ENCODE data around the gene COL8A1. TPM values are rescaled to one million over a fixed set of nuclear protein-coding genes. Genes with fewer than 3 reads are reported as not detected.

The COL8A1 gene
- polyA plus RNA-seq, 3 donors from 2014 or later = not detected

DNA sequence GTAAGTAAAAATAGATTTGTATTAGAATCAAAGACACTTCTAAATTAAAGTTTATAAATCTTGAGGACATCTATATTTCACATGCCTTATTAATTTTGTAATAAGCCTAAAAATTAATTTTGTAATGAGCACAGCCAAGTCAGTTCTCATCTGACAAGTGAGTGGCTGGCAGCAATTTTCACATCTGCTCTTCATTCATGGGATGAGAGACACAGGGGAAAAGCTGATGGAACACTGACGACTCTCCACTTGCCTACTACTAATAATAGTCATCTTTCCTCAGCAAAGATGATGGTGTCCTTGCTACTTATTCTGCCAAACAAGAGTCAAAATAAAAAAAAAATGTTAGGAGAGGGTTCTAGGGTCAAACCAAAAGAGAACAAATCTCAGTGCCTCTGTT, 164.9 kb downstream of the COL8A1 start:
- H3K27me3 Mint-ChIP-seq (ENCODE audit: low read depth in 3 of 3) = peaks cover 0 to 4% (median 1%) of the 10 kb centered on the region in 3 donors
- H3K9me3 Mint-ChIP-seq = peaks cover 3 to 8% (median 5%) of the 10 kb centered on the region in 6 donors
- no peak for DNase-seq
- peaks cover 5 to 7% (median 6%) of the 10 kb centered on the region in 3 donors for H3K36me3 Mint-ChIP-seq
- H3K4me1 Mint-ChIP-seq = no peaks in the 10 kb centered on the region
- H3K27ac Mint-ChIP-seq = no peak overlapping the region
- H3K4me3 Mint-ChIP-seq = no peak overlapping the region

DNA sequence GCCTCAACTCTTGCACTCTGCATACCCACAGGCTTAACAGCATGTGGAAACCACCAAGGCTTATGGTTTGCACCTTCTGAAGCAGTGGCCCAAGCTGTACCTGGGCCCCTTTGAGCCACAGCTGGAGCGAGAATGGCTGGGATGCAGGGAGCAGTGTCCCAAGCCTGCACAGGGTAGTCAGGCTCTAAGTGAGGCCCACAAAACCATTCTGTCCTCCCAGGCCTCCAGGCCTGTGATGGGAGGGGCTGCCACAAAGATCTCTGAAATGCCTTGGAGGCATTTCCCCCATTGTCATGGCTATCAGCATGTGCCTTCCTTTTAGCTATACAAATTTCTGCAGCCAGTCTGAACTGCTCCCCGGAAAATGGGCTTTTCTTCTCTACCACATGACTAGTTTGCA, 166.8 kb downstream of the COL8A1 start:
- no peak overlapping the region for H3K27ac Mint-ChIP-seq
- peaks cover 0 to 2% (median 1%) of the 10 kb centered on the region in 3 donors for H3K27me3 Mint-ChIP-seq (ENCODE audit: low read depth in 3 of 3)
- peaks cover 3 to 8% (median 5%) of the 10 kb centered on the region in 6 donors for H3K9me3 Mint-ChIP-seq
- DNase-seq = no peak
- no peak overlapping the region for H3K4me3 Mint-ChIP-seq
- no peaks in the 10 kb centered on the region for H3K4me1 Mint-ChIP-seq
- H3K36me3 Mint-ChIP-seq = peaks cover 5 to 7% (median 6%) of the 10 kb centered on the region in 3 donors

DNA sequence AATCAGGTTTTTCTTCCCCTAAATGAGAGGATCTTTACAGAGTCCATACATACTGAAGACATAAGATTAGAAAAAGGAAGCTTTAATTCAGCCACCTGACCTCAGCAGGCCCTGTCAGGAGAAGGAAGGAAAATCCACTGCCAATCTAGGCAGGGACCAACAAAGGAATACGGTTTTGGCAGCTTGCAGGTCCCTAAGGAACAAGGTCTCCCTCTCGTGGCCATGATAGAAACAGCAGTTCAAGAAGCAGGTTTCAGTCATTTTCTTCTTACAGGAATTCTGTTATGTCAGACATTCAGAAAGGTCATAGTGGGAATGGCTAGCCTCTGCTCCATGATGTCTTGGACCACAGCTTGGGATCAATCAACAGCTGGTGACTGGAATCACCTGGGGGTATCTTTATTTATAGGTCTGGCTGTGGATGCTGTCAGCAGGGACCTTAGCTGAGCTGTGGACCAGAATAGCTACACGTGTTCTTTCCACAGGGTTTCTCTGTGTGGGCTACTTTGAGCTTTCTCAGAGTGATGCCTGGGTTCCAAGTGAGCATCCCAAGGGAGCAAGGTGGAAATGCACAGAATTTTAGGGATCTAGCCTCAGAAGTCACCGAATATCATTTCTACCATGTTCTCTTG, 169.9 kb downstream of the COL8A1 start:
- no peaks in the 10 kb centered on the region for H3K4me1 Mint-ChIP-seq
- peaks cover 0 to 2% (median 2%) of the 10 kb centered on the region in 3 donors for H3K27me3 Mint-ChIP-seq (ENCODE audit: low read depth in 3 of 3)
- H3K9me3 Mint-ChIP-seq = peaks cover 3 to 8% (median 5%) of the 10 kb centered on the region in 6 donors
- no peak overlapping the region for H3K27ac Mint-ChIP-seq
- H3K36me3 Mint-ChIP-seq = peaks cover 5 to 7% (median 6%) of the 10 kb centered on the region in 3 donors
- peak; percentile 24 to 31 (median 28) for DNase-seq
- no peak overlapping the region for H3K4me3 Mint-ChIP-seq

DNA sequence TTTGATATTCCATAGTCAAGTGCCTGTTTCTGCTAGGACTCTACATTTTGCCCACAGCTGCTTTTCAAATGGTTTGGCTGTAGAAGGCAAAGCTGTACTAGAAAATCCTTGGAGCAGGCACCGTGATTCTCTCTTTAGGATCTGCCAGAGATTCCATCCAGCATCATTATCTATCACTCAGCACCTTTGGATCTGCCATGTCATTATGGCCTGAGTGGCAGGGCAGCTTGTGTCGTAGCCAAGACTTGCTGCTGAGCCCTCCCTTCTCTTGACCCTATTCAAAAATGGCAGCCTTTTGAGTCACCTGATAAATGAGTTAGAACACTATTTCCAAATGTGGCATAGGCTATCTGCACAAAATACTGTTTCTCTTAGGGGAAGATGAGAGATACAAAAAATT, 171.2 kb downstream of the COL8A1 start:
- Mint-ChIP-seq H3K4me3 (no peak overlapping the region), H3K9me3 (peaks cover 3 to 8% (median 5%) of the 10 kb centered on the region in 6 donors), H3K36me3 (peaks cover 5 to 7% (median 6%) of the 10 kb centered on the region in 3 donors), H3K27me3 (ENCODE audit: low read depth in 3 of 3) (peaks cover 0 to 4% (median 2%) of the 10 kb centered on the region in 3 donors), H3K27ac (no peak overlapping the region), H3K4me1 (no peaks in the 10 kb centered on the region)
- no peak for DNase-seq

DNA sequence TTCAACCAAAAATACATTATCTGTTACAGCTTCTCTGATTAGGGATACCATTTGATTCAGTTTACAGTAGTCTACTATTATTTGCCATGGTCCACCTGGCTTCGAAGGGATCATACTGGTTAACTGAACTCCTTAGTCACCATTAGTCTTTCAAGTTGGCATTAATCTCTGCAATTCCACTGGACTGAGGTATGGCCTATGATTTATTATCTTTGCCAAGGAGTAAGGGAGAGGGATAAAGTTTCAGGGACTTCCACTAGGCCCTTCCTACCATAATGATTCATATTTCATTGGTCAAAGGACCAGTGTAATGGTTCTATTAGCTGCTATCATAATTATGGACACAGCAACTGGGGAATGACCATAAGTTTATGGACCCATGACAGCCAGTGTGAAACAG, 172.0 kb downstream of the COL8A1 start:
- no peak overlapping the region for H3K27ac Mint-ChIP-seq
- peaks cover 3 to 6% (median 4%) of the 10 kb centered on the region in 6 donors for H3K9me3 Mint-ChIP-seq
- no peak overlapping the region for H3K4me3 Mint-ChIP-seq
- DNase-seq = no peak
- H3K27me3 Mint-ChIP-seq (ENCODE audit: low read depth in 3 of 3) = peaks cover 1 to 2% (median 2%) of the 10 kb centered on the region in 3 donors
- H3K36me3 Mint-ChIP-seq = peaks cover 5% of the 10 kb centered on the region in 3 donors
- no peaks in the 10 kb centered on the region for H3K4me1 Mint-ChIP-seq

GRCh38 chr3:99817047-99817436, 178.6 kb downstream of the COL8A1 start:
- no peak for DNase-seq
- Mint-ChIP-seq H3K27me3 (ENCODE audit: low read depth in 3 of 3) (peaks cover 6 to 13% (median 12%) of the 10 kb centered on the region in 3 donors), H3K4me3 (peak overlapping the region; percentile 94 to 100 (median 97)), H3K9me3 (no peaks in the 10 kb centered on the region), H3K4me1 (peaks cover 25 to 28% of the 10 kb centered on the region in 2 donors), H3K36me3 (peaks cover 0 to 4% (median 0%) of the 10 kb centered on the region in 3 donors), H3K27ac (peak overlapping the region; percentile 96 to 100 (median 99))

GRCh38 chr3:99817437-99818240, 179.2 kb downstream of the COL8A1 start, which contains the start of gene CMSS1:
CMSS1 (plus strand) TSS chr3:99817862.
- peak; percentile 93 to 96 (median 95) for DNase-seq
- Mint-ChIP-seq H3K9me3 (no peaks in the 10 kb centered on the region), H3K4me1 (peaks cover 25 to 28% of the 10 kb centered on the region in 2 donors), H3K27me3 (ENCODE audit: low read depth in 3 of 3) (peaks cover 6 to 13% (median 12%) of the 10 kb centered on the region in 3 donors), H3K27ac (peak within 1 kb of the TSS; percentile 96 to 100 (median 99)), H3K4me3 (peak within 1 kb of the TSS; percentile 94 to 100 (median 97)), H3K36me3 (peaks cover 0 to 4% (median 0%) of the 10 kb centered on the region in 3 donors)

DNA sequence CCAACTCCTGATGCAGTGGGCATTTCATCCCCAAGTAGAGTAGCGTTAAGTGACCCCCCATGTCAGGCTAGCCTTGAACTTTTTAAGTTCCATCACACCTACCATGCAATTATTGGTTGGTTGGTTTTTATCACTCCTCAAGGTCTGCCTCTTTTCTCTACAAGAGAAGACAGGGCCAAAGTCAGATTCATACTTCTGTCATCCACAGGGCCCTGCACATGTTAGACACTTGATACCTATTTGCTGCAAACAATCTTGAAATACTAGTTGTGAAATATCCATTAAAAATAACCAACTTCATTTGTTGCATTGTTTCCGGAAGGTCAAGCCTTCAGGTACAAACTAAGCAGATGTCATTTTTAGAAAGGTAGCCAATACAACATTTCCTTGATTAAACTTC, 180.4 kb downstream of the COL8A1 start:
- no peak for DNase-seq
- Mint-ChIP-seq H3K4me3 (peak overlapping the region; percentile 44 to 100 (median 97)), H3K36me3 (peaks cover 0 to 4% (median 0%) of the 10 kb centered on the region in 3 donors), H3K27ac (peak overlapping the region; percentile 96 to 100 (median 99)), H3K9me3 (no peaks in the 10 kb centered on the region), H3K27me3 (ENCODE audit: low read depth in 3 of 3) (peaks cover 4 to 13% (median 12%) of the 10 kb centered on the region in 3 donors), H3K4me1 (peaks cover 25 to 28% of the 10 kb centered on the region in 2 donors)

DNA sequence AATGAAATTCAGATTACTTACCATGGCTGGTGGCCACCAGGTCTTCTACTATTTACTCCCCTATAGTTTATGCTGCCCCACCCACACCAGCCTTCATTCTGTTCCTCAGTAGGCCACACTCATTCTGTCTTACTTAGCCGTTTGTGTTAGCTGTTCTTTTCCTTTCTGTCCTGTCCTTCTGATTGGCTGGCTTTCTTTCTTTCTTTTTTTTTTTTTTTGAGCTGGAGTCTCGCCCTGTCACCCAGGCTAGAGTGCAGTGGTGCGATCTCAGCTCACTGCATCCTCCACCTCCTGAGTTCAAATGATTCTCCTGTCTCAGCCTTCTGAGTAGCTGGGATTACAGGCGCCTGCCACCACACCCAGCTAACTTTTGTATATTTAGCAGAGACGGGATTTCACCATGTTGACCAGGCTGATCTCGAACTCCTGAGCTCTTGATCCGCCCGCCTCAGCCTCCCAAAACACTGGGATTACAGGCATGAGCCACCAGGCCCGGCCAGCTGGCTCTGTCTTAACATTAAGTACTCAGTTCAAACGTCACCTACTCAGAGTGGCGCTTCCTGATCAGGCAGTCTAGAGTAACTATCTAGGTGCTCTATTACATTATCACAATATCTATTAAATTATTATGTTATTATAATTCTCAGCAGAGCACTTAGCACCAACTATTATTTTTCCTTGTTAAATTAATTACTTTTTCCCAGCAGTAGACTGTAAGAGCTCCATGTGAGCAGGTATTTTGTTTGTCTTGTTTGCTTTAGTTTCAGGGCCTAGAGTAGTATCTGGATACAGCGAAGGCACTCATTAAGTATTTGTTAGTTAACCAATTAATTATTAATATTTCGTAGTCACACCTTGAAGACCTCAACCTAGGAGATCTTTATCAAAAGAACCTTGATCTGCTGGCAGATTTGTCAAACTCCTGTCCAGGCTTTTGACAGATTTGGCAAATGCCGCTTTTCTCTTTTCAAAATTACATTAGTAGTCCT, 185.6 kb downstream of the COL8A1 start:
- no peak overlapping the region for H3K27ac Mint-ChIP-seq
- no peak for DNase-seq
- no peaks in the 10 kb centered on the region for H3K27me3 Mint-ChIP-seq (ENCODE audit: low read depth in 3 of 3)
- no peak overlapping the region for H3K4me3 Mint-ChIP-seq
- H3K36me3 Mint-ChIP-seq = peaks cover 0 to 4% (median 0%) of the 10 kb centered on the region in 3 donors
- no peaks in the 10 kb centered on the region for H3K9me3 Mint-ChIP-seq
- H3K4me1 Mint-ChIP-seq = peaks cover 3% of the 10 kb centered on the region in 2 donors

GRCh38 chr3:99825004-99825640, 186.7 kb downstream of the COL8A1 start:
- Mint-ChIP-seq H3K9me3 (no peaks in the 10 kb centered on the region), H3K27me3 (ENCODE audit: low read depth in 3 of 3) (no peaks in the 10 kb centered on the region), H3K27ac (no peak overlapping the region), H3K4me3 (no peak overlapping the region), H3K36me3 (peaks cover 0 to 4% (median 0%) of the 10 kb centered on the region in 3 donors), H3K4me1 (no peaks in the 10 kb centered on the region)
- no peak for DNase-seq

- Mint-ChIP-seq H3K27ac (no peak overlapping the region), H3K4me3 (no peak overlapping the region), H3K27me3 (ENCODE audit: low read depth in 3 of 3) (no peaks in the 10 kb centered on the region), H3K4me1 (no peaks in the 10 kb centered on the region), H3K36me3 (no peaks in the 10 kb centered on the region), H3K9me3 (no peaks in the 10 kb centered on the region)
- no peak for DNase-seq
Observed at GRCh38 chr3:99829844-99830243, 191.4 kb downstream of the COL8A1 start.

DNA sequence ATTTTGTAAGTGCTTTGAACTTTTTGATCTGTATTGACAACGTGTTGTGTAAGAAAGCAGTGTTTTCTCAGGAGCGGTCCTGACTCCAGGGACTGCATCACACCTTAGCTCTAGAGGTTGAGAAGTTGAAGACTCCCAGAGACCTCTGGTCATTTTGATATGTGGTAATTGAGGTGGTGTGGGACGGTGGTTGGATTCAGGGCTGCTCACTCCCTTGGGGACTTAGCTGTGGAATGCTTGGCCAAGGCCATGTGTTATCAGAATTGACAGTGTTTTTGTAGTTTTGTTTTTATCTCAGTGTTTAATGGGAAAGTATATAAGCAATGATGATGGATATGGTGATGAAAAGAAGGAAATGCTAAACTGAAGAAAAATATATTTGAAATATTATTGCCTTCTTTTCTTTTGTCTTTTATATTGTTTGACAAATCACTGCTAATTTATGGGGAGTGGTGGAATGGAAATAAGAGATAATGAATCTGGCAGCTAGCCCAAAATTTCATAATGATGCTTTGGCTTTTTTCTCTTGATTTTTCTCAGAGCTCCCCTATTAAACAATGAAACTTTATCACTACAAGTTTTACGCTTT, 195.3 kb downstream of the COL8A1 start:
- no peak overlapping the region for H3K27ac Mint-ChIP-seq
- no peaks in the 10 kb centered on the region for H3K9me3 Mint-ChIP-seq
- no peak overlapping the region for H3K4me3 Mint-ChIP-seq
- DNase-seq = no peak
- no peaks in the 10 kb centered on the region for H3K36me3 Mint-ChIP-seq
- H3K4me1 Mint-ChIP-seq = no peaks in the 10 kb centered on the region
- H3K27me3 Mint-ChIP-seq (ENCODE audit: low read depth in 3 of 3) = no peaks in the 10 kb centered on the region
